H1 (cell line): Measurements from ENCODE around the gene SIPA1L3. TPM values are rescaled to one million over a fixed set of nuclear protein-coding genes. Genes with fewer than 3 reads are reported as not detected.

Source experiments
- CTCF ChIA-PET: fragments of 300-600 bp; sonication (Branson Sonifier 250); formaldehyde crosslinking; loops from one replicate; lab custom pipeline; 2021; ENCODE audit not compliant: partially characterized antibody; lab: Charles Lee
- POLR2A ChIA-PET: fragments of 300-600 bp; sonication (Branson Sonifier 250); formaldehyde crosslinking; loops from one replicate; lab custom pipeline; 2021; ENCODE audit warnings: inconsistent platforms; ENCODE audit not compliant: partially characterized antibody; lab: Charles Lee
- DNase-seq, 2 experiments: peaks; one replicate each; pipeline versions ENCODE4 v3.0.0 to v3.0.0-alpha.2; 2010 to 2022; ENCODE audit warnings: low spot score in 2 of 2, low read depth in 1 of 2, mixed read lengths in 1 of 2
- FAIRE-seq: peaks from 2 replicates; lab custom pipeline; 2011; peaks lifted over from hg19 to GRCh38; lab: Jason Lieb, UNC
- H2AFZ ChIP-seq: 2 replicates; pipeline ENCODE4 v1.8.1; 2012; ENCODE audit warnings: low read length, inconsistent platforms
- H2AK5ac ChIP-seq: 2 replicates; pipeline ENCODE4 v1.6.1; 2013; ENCODE audit warnings: low read depth, low read length
- H2BK120ac ChIP-seq: replicated peaks from 2 replicates; pipeline ENCODE3; 2013; ENCODE audit warnings: low read depth, low read length, inconsistent platforms
- H2BK12ac ChIP-seq: 2 replicates; pipeline ENCODE4 v1.6.1; 2013; ENCODE audit warnings: low read depth, low read length
- H2BK15ac ChIP-seq: 2 replicates; pipeline ENCODE4 v1.6.1; 2013; ENCODE audit warnings: low read length
- H2BK20ac ChIP-seq: 2 replicates; pipeline ENCODE4 v1.6.1; 2013; ENCODE audit warnings: low read length
- H2BK5ac ChIP-seq: 2 replicates; pipeline ENCODE4 v1.6.1; 2013; ENCODE audit warnings: low read depth, low read length
- H3K14ac ChIP-seq: 2 replicates; pipeline ENCODE4 v1.6.1; 2013; ENCODE audit warnings: inconsistent platforms; ENCODE audit not compliant: insufficient read length
- H3K18ac ChIP-seq: 2 replicates; pipeline ENCODE4 v1.6.1; 2013; ENCODE audit warnings: low read length; ENCODE audit errors: extremely low read depth
- H3K23ac ChIP-seq: 2 replicates; pipeline ENCODE4 v1.6.1; 2013; ENCODE audit warnings: inconsistent platforms; ENCODE audit not compliant: insufficient read length
- H3K23me2 ChIP-seq: 2 replicates; pipeline ENCODE4 v1.6.1; 2013; ENCODE audit warnings: low read depth, low read length
- H3K27ac ChIP-seq: 2 replicates; pipeline ENCODE4 v1.6.1; 2011; ENCODE audit warnings: low read depth, low read length, inconsistent platforms
- H3K27me3 ChIP-seq, 4 experiments: replicated peaks in 1 of 4; 1 replicate in 1 of 4; 2 replicates in 3 of 4; pipeline versions ENCODE4 v1.6.1 to v1.8.1; 2011 to 2013; ENCODE audit warnings: low read length in 3 of 4, mild to moderate bottlenecking in 3 of 4, inconsistent platforms in 2 of 4, mixed read lengths in 2 of 4, moderate library complexity in 1 of 4; ENCODE audit not compliant: control insufficient read depth in 3 of 4, insufficient read depth in 3 of 4; ENCODE audit errors: extremely low read depth in 1 of 4
- H3K36me3 ChIP-seq, 4 experiments: 2 replicates each; pipeline versions ENCODE4 v1.6.1 to v1.8.1; 2011 to 2013; ENCODE audit warnings: mild to moderate bottlenecking in 4 of 4, low read length in 3 of 4, moderate library complexity in 2 of 4, control low read depth in 1 of 4, inconsistent platforms in 1 of 4; ENCODE audit not compliant: insufficient read depth in 4 of 4, control insufficient read depth in 2 of 4
- H3K4ac ChIP-seq: replicated peaks from 2 replicates; pipeline ENCODE3; 2013; ENCODE audit warnings: low read length, low read depth, mixed read lengths, inconsistent platforms; ENCODE audit not compliant: insufficient read length
- H3K4me1 ChIP-seq, 4 experiments: replicated peaks in 1 of 4; 1 replicate in 1 of 4; 2 replicates in 3 of 4; pipeline versions ENCODE4 v1.6.1 to v1.8.1; 2011 to 2013; ENCODE audit warnings: low read length in 3 of 4, inconsistent platforms in 2 of 4, mixed read lengths in 1 of 4; ENCODE audit not compliant: insufficient read depth in 4 of 4, control insufficient read depth in 3 of 4
- H3K4me2 ChIP-seq, 2 experiments: 2 replicates each; pipeline versions ENCODE4 v1.6.1 to v1.8.1; 2011 to 2013; ENCODE audit warnings: low read depth in 2 of 2, low read length in 2 of 2, control low read depth in 1 of 2, inconsistent platforms in 1 of 2, mild to moderate bottlenecking in 1 of 2; ENCODE audit not compliant: insufficient read depth in 1 of 2
- H3K4me3 ChIP-seq, 4 experiments: fragments of 200-600, 300-600 bp in 1 of 4; sonication (generic), shearing (Covaris generic), sonication (Bioruptor Twin) in 1 of 4; 2 replicates each; pipeline versions ENCODE4 v1.5.1 to v1.8.1; 2011 to 2016; ENCODE audit warnings: low read length in 4 of 4, low read depth in 3 of 4, control low read depth in 2 of 4, inconsistent platforms in 2 of 4, mild to moderate bottlenecking in 2 of 4, mixed read lengths in 1 of 4, moderate library complexity in 1 of 4; ENCODE audit not compliant: insufficient read depth in 2 of 4; ENCODE audit errors: extremely low read depth in 1 of 4
- H3K56ac ChIP-seq: replicated peaks from 2 replicates; pipeline ENCODE3; 2013; ENCODE audit warnings: low read depth, mild to moderate bottlenecking, mixed read lengths, low read length, inconsistent platforms; ENCODE audit not compliant: insufficient read length
- H3K79me1 ChIP-seq: 2 replicates; pipeline ENCODE4 v1.6.1; 2013; ENCODE audit warnings: low read depth, low read length, control low read depth
- H3K79me2 ChIP-seq, 2 experiments: 2 replicates each; pipeline versions ENCODE4 v1.6.1 to v1.8.1; 2012 to 2013; ENCODE audit warnings: low read length in 2 of 2, mild to moderate bottlenecking in 2 of 2, inconsistent platforms in 1 of 2; ENCODE audit not compliant: insufficient read depth in 2 of 2, control insufficient read depth in 1 of 2
- H3K9ac ChIP-seq, 4 experiments: replicated peaks in 1 of 4; 1 replicate in 1 of 4; 2 replicates in 3 of 4; pipeline versions ENCODE4 v1.6.1 to v1.8.1; 2011 to 2013; ENCODE audit warnings: low read depth in 3 of 4, low read length in 3 of 4, control low read depth in 2 of 4, mild to moderate bottlenecking in 2 of 4, moderate library complexity in 2 of 4, inconsistent platforms in 1 of 4; ENCODE audit errors: extremely low read depth in 1 of 4
- H3K9me3 ChIP-seq, 2 experiments: 2 replicates each; pipeline versions ENCODE4 v1.6.1 to v1.8.1; 2012 to 2013; ENCODE audit warnings: mild to moderate bottlenecking in 2 of 2, moderate library complexity in 2 of 2, control low read depth in 1 of 2, inconsistent platforms in 1 of 2, low read depth in 1 of 2, low read length in 1 of 2, mixed read lengths in 1 of 2; ENCODE audit not compliant: insufficient read depth in 2 of 2
- H4K20me1 ChIP-seq, 2 experiments: replicated peaks in 1 of 2; 2 replicates each; pipeline versions ENCODE3 to v1.8.1; 2011 to 2013; ENCODE audit warnings: inconsistent platforms in 2 of 2, low read length in 2 of 2, mild to moderate bottlenecking in 1 of 2; ENCODE audit not compliant: insufficient read depth in 2 of 2, control insufficient read depth in 1 of 2
- H4K5ac ChIP-seq: 2 replicates; pipeline ENCODE4 v1.6.1; 2013; ENCODE audit warnings: low read length, low read depth, mixed read lengths, inconsistent platforms; ENCODE audit not compliant: insufficient read length
- H4K8ac ChIP-seq: 2 replicates; pipeline ENCODE4 v1.8.0; 2013; ENCODE audit warnings: mild to moderate bottlenecking, moderate library complexity, low read length, inconsistent platforms; ENCODE audit not compliant: insufficient read depth; ENCODE audit errors: extremely low read depth
- H4K91ac ChIP-seq: replicated peaks from 2 replicates; pipeline ENCODE3; 2013; ENCODE audit warnings: low read length, mixed read lengths, inconsistent platforms; ENCODE audit not compliant: insufficient read length
- BACH1 ChIP-seq: IDR thresholded peaks from 2 replicates; pipeline ENCODE4 v1.6.1; 2012; ENCODE audit warnings: low read length, improper control_type of control experiment
- BCL11A ChIP-seq, 2 experiments: IDR thresholded peaks; one replicate each; pipeline ENCODE4 v1.6.1; 2011; ENCODE audit warnings: low read depth in 2 of 2, low read length in 2 of 2, mild to moderate bottlenecking in 2 of 2
- EP300 ChIP-seq, 2 experiments: IDR thresholded peaks; 1 replicate in 1 of 2; 2 replicates in 1 of 2; pipeline ENCODE4 v1.6.1; 2011 to 2012; ENCODE audit warnings: low read depth in 2 of 2, low read length in 2 of 2, mild to moderate bottlenecking in 2 of 2, borderline replicate concordance in 1 of 2, inconsistent platforms in 1 of 2, moderate library complexity in 1 of 2
- JUND ChIP-seq: IDR thresholded peaks from 2 replicates; pipeline ENCODE4 v1.6.1; 2011; ENCODE audit warnings: mild to moderate bottlenecking, improper control_type of control experiment, low read length
- KDM1A ChIP-seq: fragments of 200-600, 300-600 bp; sonication (generic); IDR thresholded peaks from 2 replicates; pipeline ENCODE4 v1.7.1; 2016; ENCODE audit warnings: mild to moderate bottlenecking, low read length, borderline replicate concordance
- NRF1 ChIP-seq: IDR thresholded peaks from 2 replicates; pipeline ENCODE4 v1.6.1; 2011; ENCODE audit warnings: mild to moderate bottlenecking, low read depth, low read length, improper control_type of control experiment
- PHF8 ChIP-seq: fragments of 200-600 bp; sonication (generic); conservative IDR thresholded peaks from 2 replicates; pipeline ENCODE4 v1.7.1; 2012; ENCODE audit warnings: low read depth, mild to moderate bottlenecking, inconsistent platforms, low read length, moderate library complexity
- SIN3A ChIP-seq, 2 experiments: IDR thresholded peaks in 1 of 2; conservative IDR thresholded peaks in 1 of 2; 2 replicates each; pipeline ENCODE4 v1.6.1; 2011 to 2012; ENCODE audit warnings: low read length in 2 of 2, improper control_type of control experiment in 1 of 2, low read depth in 1 of 2, mild to moderate bottlenecking in 1 of 2
- SP2 ChIP-seq: IDR thresholded peaks from 2 replicates; pipeline ENCODE4 v1.6.1; 2012; ENCODE audit warnings: mild to moderate bottlenecking, low read length, inconsistent platforms
- ZNF274 ChIP-seq: IDR thresholded peaks from 2 replicates; pipeline ENCODE4 v1.7.0; 2012; ENCODE audit warnings: low read length, borderline replicate concordance; ENCODE audit errors: extremely low read depth
- WGBS, 2 experiments: shearing (Covaris generic) in 1 of 2; methylation state at CpG; one replicate each; pipeline versions ENCODE4 v1.1.6 to v1.1.7; 2013 to 2015; ENCODE audit warnings: low lambda C conversion rate in 2 of 2, mixed read lengths in 2 of 2, inconsistent platforms in 1 of 2, low coverage in 1 of 2, missing lambda C conversion rate in 1 of 2; ENCODE audit not compliant: insufficient replicate concordance in 2 of 2, insufficient coverage in 1 of 2, insufficient read length in 1 of 2; ENCODE audit errors: extremely low coverage in 1 of 2, missing lambda C conversion rate in 1 of 2; 5-methylcytosine and 5-hydroxymethylcytosine counted together
- polyA plus RNA-seq, 7 experiments: library from polyadenylated mRNA; depleted of rRNA in 3 of 7; stranded (reverse) in 5 of 7; unstranded in 2 of 7; fragments of >200 nt in 5 of 7; fragments of 200-250 nt in 2 of 7; gene quantifications; 1 replicate in 5 of 7; 2 replicates in 1 of 7; 4 replicates in 1 of 7; pipeline versions ENCODE4 v1.2.1 to v1.2.3, GENCODE V29; 2011 to 2013; ENCODE audit warnings: missing spikeins in 2 of 7, mixed read lengths in 2 of 7
- total RNA-seq: library from RNA; stranded (reverse); fragmentation: NEBNext Ultra II Directional; extraction: Animal tissue kit (Norgen Biotek cat#: 25700); gene quantifications from 2 replicates; pipeline ENCODE4 v1.2.1, GENCODE V29; 2021

Gene SIPA1L3
- total and polyA plus RNA-seq, 2 of the 8 experiments (the other 6 are each of a cell fraction or from before 2014, with no cell fraction given) = 15.0 to 54.9 TPM

- DNase-seq (peak in 1 of 2 experiments; percentile 94), FAIRE-seq (no peak)
- peaks cover 15% of the 10 kb centered on the region for H3K23me2 ChIP-seq
- peaks cover 0 to 5% of the 10 kb centered on the region in 2 experiments for H4K20me1 ChIP-seq
- 0 out of 2 replicates have a peak within 1 kb of the TSS, but pooled peaks have one; percentile 27 for H2AFZ ChIP-seq
- no peaks in the 10 kb centered on the region for H3K9me3 ChIP-seq
- H3K56ac ChIP-seq = peak within 1 kb of the TSS; percentile 79
- H3K79me1 ChIP-seq = peaks cover 4% of the 10 kb centered on the region
- H3K18ac ChIP-seq = peak within 1 kb of the TSS; percentile 85; the same call in 1 of the 2 replicates
- no peak within 1 kb of the TSS; a peak in 2 of 7 replicates for H3K9ac ChIP-seq
- ChIA-PET CTCF (interaction anchor here (0.7 to 2.2 kb wide), 15 partner anchors 10 to 322 kb away, joined by 3 to 20 read pairs (median 5); no protein-coding TSS in a partner anchor), POLR2A (interaction anchor here (1.0 to 1.9 kb wide), 4 partner anchors 27 to 80 kb away, joined by 3 to 7 read pairs (median 5); partner anchors contain the start of genes C19orf33 and SPINT2)
- H3K4me1 ChIP-seq = peaks cover 6 to 17% (median 14%) of the 10 kb centered on the region in 4 experiments
- peak within 1 kb of the TSS; percentile 98; the same call in 1 of the 2 replicates for H2BK12ac ChIP-seq
- 5% methylated on average over 44 of the region's 61 CpGs; no CpG with 5 or more reads in 1 of the 2 experiments for WGBS, 2 experiments
- peak within 1 kb of the TSS; percentile 44 for H4K91ac ChIP-seq
- H3K36me3 ChIP-seq = no peaks in the 10 kb centered on the region
- H3K14ac ChIP-seq = no peak within 1 kb of the TSS
- peak within 1 kb of the TSS; percentile 3 for H3K23ac ChIP-seq
- H2AK5ac ChIP-seq = peak within 1 kb of the TSS; percentile 91; the same call in 1 of the 2 replicates
- peak within 1 kb of the TSS; percentile 78 to 80 for H3K4me2 ChIP-seq
- H3K27ac ChIP-seq = no peak within 1 kb of the TSS
- peak within 1 kb of the TSS; percentile 44 to 74 (median 52) for H3K4me3 ChIP-seq
- peak within 1 kb of the TSS; percentile 92 for H3K4ac ChIP-seq
- peak within 1 kb of the TSS; percentile 100 for H2BK15ac ChIP-seq
- H3K79me2 ChIP-seq = peaks cover 0 to 7% of the 10 kb centered on the region in 2 experiments; a peak in 2 of 4 replicates
- no peak within 1 kb of the TSS for H2BK20ac ChIP-seq
- H2BK120ac ChIP-seq = peak within 1 kb of the TSS; percentile 82
- H4K8ac ChIP-seq = no peak within 1 kb of the TSS
- H4K5ac ChIP-seq = peak within 1 kb of the TSS; percentile 60
- H3K27me3 ChIP-seq = peaks cover 0 to 8% (median 4%) of the 10 kb centered on the region in 4 experiments; a peak in 3 of 7 replicates
- H2BK5ac ChIP-seq = peak within 1 kb of the TSS; percentile 88
- TF ChIP-seq NRF1 = no peak
- peak; percentile 20 to 64; a peak in 2 of 4 replicates for TF ChIP-seq SIN3A (conservative IDR thresholded peaks at IDR 0.05 in 1 of 2, IDR thresholded peaks at IDR 0.05 in 1 of 2; ENCODE audit: low read depth in 1 of 2, low read length in 2 of 2)
- TF ChIP-seq PHF8 = 0 out of 2 replicates have a peak, but pooled peaks have one; percentile 30
- TF ChIP-seq BACH1 = peak; percentile 87
- TF ChIP-seq ZNF274 = no peak
- no peak for TF ChIP-seq JUND
- TF ChIP-seq KDM1A = no peak
- no peak for TF ChIP-seq BCL11A (IDR thresholded peaks at IDR 0.05; ENCODE audit: low read depth in 2 of 2, low read length in 2 of 2)
- TF ChIP-seq EP300 (IDR thresholded peaks at IDR 0.05; ENCODE audit: borderline replicate concordance in 1 of 2, low read depth in 2 of 2, low read length in 2 of 2) = no peak
- TF ChIP-seq SP2 = no peak
These were observed 317.2 kb downstream of the SIPA1L3 start, which contains the start of gene DPF1 for GRCh38 chr19:38224014-38224862. TSS of gene DPF1 (minus strand) at chr19:38224222. CDS start at chr19:38224142, 80 bp downstream.
